H1 (cell line): ENCODE results near the gene EFCAB6. TPM values are rescaled to one million over a fixed set of nuclear protein-coding genes. Genes with fewer than 3 reads are reported as not detected.

Experiments used
- BCL11A ChIP-seq, 2 experiments: IDR thresholded peaks; one replicate each; pipeline ENCODE4 v1.6.1; 2011; ENCODE audit warnings: low read depth in 2 of 2, low read length in 2 of 2, mild to moderate bottlenecking in 2 of 2
- CHD2 ChIP-seq: IDR thresholded peaks from 2 replicates; pipeline ENCODE4 v1.6.1; 2012; ENCODE audit warnings: low read length, improper control_type of control experiment
- JUND ChIP-seq: IDR thresholded peaks from 2 replicates; pipeline ENCODE4 v1.6.1; 2011; ENCODE audit warnings: mild to moderate bottlenecking, improper control_type of control experiment, low read length
- KDM1A ChIP-seq: fragments of 200-600, 300-600 bp; sonication (generic); IDR thresholded peaks from 2 replicates; pipeline ENCODE4 v1.7.1; 2016; ENCODE audit warnings: mild to moderate bottlenecking, low read length, borderline replicate concordance
- NRF1 ChIP-seq: IDR thresholded peaks from 2 replicates; pipeline ENCODE4 v1.6.1; 2011; ENCODE audit warnings: mild to moderate bottlenecking, low read depth, low read length, improper control_type of control experiment
- SP2 ChIP-seq: IDR thresholded peaks from 2 replicates; pipeline ENCODE4 v1.6.1; 2012; ENCODE audit warnings: mild to moderate bottlenecking, low read length, inconsistent platforms
- TEAD4 ChIP-seq: IDR thresholded peaks from 2 replicates; pipeline ENCODE4 v1.6.1; 2012; ENCODE audit warnings: low read depth, low read length, inconsistent platforms, mixed read lengths
- polyA plus RNA-seq, 7 experiments: library from polyadenylated mRNA; depleted of rRNA in 3 of 7; stranded (reverse) in 5 of 7; unstranded in 2 of 7; fragments of >200 nt in 5 of 7; fragments of 200-250 nt in 2 of 7; gene quantifications; 1 replicate in 5 of 7; 2 replicates in 1 of 7; 4 replicates in 1 of 7; pipeline versions ENCODE4 v1.2.1 to v1.2.3, GENCODE V29; 2011 to 2013; ENCODE audit warnings: missing spikeins in 2 of 7, mixed read lengths in 2 of 7
- total RNA-seq: library from RNA; stranded (reverse); fragmentation: NEBNext Ultra II Directional; extraction: Animal tissue kit (Norgen Biotek cat#: 25700); gene quantifications from 2 replicates; pipeline ENCODE4 v1.2.1, GENCODE V29; 2021
- TF ChIP-seq, protein P1 (sequence below): fragments of 300-600 bp; sonication (generic); IDR thresholded peaks from 2 replicates; pipeline ENCODE4 v1.7.1; 2012; ENCODE audit warnings: low read length, moderate library complexity, mild to moderate bottlenecking, inconsistent platforms; ENCODE audit not compliant: insufficient replicate concordance
- TF ChIP-seq, protein P2 (sequence below): IDR thresholded peaks from 2 replicates; pipeline ENCODE4 v1.6.1; 2012; ENCODE audit warnings: inconsistent platforms

EFCAB6 gene
- total and polyA plus RNA-seq, 2 of the 8 experiments (the other 6 are each of a cell fraction or from before 2014, with no cell fraction given), result 0.32 to 1.7 TPM

DNA sequence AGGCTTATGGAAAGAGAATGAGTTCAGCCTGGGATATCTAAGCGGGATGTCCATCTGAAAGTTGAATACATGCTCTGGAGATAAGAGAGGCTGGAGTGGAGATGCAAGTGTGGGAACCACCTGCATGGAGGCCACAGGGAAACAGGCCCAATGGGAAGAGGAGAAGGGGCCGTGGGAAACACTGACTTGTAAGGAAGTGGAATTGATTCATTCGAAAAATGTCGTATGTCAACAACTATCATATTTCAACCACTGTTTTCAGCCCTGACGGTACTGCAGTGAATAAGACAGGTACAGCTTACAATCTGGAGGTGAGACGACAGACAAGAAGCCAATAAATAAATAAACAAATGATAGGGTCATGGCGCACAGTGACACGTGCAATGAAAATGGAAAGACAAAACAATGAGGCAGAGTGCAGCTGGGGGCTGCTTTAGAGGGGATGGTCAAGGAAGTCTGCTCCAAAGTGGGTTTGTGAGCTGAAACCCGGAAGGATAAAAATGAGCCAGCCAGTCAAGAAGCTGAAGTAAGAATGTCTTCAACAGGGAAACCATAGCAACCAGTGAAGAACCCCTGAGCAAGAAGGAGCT lies 35.9 kb downstream of the EFCAB6 start (continued):
- TF ChIP-seq, protein P1, sequence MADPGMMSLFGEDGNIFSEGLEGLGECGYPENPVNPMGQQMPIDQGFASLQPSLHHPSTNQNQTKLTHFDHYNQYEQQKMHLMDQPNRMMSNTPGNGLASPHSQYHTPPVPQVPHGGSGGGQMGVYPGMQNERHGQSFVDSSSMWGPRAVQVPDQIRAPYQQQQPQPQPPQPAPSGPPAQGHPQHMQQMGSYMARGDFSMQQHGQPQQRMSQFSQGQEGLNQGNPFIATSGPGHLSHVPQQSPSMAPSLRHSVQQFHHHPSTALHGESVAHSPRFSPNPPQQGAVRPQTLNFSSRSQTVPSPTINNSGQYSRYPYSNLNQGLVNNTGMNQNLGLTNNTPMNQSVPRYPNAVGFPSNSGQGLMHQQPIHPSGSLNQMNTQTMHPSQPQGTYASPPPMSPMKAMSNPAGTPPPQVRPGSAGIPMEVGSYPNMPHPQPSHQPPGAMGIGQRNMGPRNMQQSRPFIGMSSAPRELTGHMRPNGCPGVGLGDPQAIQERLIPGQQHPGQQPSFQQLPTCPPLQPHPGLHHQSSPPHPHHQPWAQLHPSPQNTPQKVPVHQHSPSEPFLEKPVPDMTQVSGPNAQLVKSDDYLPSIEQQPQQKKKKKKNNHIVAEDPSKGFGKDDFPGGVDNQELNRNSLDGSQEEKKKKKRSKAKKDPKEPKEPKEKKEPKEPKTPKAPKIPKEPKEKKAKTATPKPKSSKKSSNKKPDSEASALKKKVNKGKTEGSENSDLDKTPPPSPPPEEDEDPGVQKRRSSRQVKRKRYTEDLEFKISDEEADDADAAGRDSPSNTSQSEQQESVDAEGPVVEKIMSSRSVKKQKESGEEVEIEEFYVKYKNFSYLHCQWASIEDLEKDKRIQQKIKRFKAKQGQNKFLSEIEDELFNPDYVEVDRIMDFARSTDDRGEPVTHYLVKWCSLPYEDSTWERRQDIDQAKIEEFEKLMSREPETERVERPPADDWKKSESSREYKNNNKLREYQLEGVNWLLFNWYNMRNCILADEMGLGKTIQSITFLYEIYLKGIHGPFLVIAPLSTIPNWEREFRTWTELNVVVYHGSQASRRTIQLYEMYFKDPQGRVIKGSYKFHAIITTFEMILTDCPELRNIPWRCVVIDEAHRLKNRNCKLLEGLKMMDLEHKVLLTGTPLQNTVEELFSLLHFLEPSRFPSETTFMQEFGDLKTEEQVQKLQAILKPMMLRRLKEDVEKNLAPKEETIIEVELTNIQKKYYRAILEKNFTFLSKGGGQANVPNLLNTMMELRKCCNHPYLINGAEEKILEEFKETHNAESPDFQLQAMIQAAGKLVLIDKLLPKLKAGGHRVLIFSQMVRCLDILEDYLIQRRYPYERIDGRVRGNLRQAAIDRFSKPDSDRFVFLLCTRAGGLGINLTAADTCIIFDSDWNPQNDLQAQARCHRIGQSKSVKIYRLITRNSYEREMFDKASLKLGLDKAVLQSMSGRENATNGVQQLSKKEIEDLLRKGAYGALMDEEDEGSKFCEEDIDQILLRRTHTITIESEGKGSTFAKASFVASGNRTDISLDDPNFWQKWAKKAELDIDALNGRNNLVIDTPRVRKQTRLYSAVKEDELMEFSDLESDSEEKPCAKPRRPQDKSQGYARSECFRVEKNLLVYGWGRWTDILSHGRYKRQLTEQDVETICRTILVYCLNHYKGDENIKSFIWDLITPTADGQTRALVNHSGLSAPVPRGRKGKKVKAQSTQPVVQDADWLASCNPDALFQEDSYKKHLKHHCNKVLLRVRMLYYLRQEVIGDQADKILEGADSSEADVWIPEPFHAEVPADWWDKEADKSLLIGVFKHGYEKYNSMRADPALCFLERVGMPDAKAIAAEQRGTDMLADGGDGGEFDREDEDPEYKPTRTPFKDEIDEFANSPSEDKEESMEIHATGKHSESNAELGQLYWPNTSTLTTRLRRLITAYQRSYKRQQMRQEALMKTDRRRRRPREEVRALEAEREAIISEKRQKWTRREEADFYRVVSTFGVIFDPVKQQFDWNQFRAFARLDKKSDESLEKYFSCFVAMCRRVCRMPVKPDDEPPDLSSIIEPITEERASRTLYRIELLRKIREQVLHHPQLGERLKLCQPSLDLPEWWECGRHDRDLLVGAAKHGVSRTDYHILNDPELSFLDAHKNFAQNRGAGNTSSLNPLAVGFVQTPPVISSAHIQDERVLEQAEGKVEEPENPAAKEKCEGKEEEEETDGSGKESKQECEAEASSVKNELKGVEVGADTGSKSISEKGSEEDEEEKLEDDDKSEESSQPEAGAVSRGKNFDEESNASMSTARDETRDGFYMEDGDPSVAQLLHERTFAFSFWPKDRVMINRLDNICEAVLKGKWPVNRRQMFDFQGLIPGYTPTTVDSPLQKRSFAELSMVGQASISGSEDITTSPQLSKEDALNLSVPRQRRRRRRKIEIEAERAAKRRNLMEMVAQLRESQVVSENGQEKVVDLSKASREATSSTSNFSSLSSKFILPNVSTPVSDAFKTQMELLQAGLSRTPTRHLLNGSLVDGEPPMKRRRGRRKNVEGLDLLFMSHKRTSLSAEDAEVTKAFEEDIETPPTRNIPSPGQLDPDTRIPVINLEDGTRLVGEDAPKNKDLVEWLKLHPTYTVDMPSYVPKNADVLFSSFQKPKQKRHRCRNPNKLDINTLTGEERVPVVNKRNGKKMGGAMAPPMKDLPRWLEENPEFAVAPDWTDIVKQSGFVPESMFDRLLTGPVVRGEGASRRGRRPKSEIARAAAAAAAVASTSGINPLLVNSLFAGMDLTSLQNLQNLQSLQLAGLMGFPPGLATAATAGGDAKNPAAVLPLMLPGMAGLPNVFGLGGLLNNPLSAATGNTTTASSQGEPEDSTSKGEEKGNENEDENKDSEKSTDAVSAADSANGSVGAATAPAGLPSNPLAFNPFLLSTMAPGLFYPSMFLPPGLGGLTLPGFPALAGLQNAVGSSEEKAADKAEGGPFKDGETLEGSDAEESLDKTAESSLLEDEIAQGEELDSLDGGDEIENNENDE, result no peak
- TF ChIP-seq BCL11A (IDR thresholded peaks at IDR 0.05; ENCODE audit: low read depth in 2 of 2, low read length in 2 of 2) (no peak), CHD2 (no peak), NRF1 (no peak), TEAD4 (no peak), KDM1A (no peak), SP2 (no peak), JUND (no peak)
- TF ChIP-seq, protein P2, sequence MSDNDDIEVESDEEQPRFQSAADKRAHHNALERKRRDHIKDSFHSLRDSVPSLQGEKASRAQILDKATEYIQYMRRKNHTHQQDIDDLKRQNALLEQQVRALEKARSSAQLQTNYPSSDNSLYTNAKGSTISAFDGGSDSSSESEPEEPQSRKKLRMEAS, result no peak
